Activated B cell treated with CpG ODN at 0.5 μM for 24 hours (primary cell): ENCODE results near the gene TADA3. TPM values are rescaled to one million over a fixed set of nuclear protein-coding genes. Genes with fewer than 3 reads are reported as not detected.
A peak's percentile ranks its signal among the peaks of the same experiment; 100 is the strongest.

Experiments used
- ATAC-seq: fragments of 200-7000 bp; cut with Tn5 transposase; one replicate; pipeline ENCODE4 v1.10.0; 2021; ENCODE audit warnings: low read depth, mild to moderate bottlenecking, moderate library complexity
- CTCF ChIA-PET: fragments of 350-600 bp; sonication (Branson Sonifier 250); formaldehyde crosslinking; loops from one replicate; lab custom pipeline; 2021; ENCODE audit warnings: antibody characterized with exemption; lab: Charles Lee
- POLR2A ChIA-PET: fragments of 350-600 bp; sonication (Branson Sonifier 250); formaldehyde crosslinking; loops from one replicate; lab custom pipeline; 2021; ENCODE audit warnings: antibody characterized with exemption; lab: Charles Lee
- DNase-seq: peaks from one replicate; pipeline ENCODE4 v3.0.0; 2022
- H3K27ac Mint-ChIP-seq: one replicate; pipeline ENCODE4 v1.8.0; 2020; ENCODE audit warnings: mixed read lengths
- H3K27me3 Mint-ChIP-seq: one replicate; pipeline ENCODE4 v1.8.0; 2021; ENCODE audit warnings: mixed read lengths
- H3K36me3 Mint-ChIP-seq: one replicate; pipeline ENCODE4 v1.8.0; 2021; ENCODE audit warnings: low read depth, mixed read lengths
- H3K4me1 Mint-ChIP-seq: one replicate; pipeline ENCODE4 v1.8.0; 2021; ENCODE audit warnings: mixed read lengths
- H3K4me3 Mint-ChIP-seq: one replicate; pipeline ENCODE4 v1.8.0; 2020; ENCODE audit warnings: mild to moderate bottlenecking, mixed read lengths
- H3K9me3 Mint-ChIP-seq: one replicate; pipeline ENCODE4 v1.8.0; 2020; ENCODE audit warnings: mixed read lengths
- CTCF ChIP-seq: fragments of 200-600 bp; IDR thresholded peaks from one replicate; pipeline ENCODE4 v1.8.0; 2022; ENCODE audit warnings: antibody characterized with exemption, mild to moderate bottlenecking
- intact Hi-C: fragments of 100-400 bp; cut with micrococcal nuclease; formaldehyde crosslinking; loops from one replicate; pipeline ENCODE4 v1.15.1; 2024
- total RNA-seq: library from RNA; stranded (reverse); gene quantifications from 2 replicates; pipeline ENCODE4 v1.2.3, GENCODE V29; 2022

Gene TADA3
- total RNA-seq, 1 donor from 2014 or later = 44.7 TPM

DNA sequence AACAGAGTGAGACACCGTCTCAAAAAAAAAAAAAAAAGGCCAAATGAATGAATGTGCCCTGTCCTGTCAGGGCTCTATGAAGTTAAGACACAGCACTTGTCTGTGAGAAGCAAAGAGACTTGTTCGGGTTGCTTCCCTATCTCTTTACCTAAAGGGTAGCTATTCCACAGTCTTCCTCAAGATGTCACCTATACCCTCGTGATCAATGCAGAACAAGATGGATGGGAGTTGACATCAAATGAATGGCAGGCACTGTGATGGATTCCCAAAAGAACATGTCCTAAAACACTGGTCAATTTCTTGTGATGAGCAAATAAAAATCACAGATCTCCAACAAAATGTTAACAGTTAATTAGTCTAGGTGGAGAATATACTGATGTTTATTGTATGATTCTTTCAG, 9.5 kb downstream of the TADA3 start:
- peaks cover 53% of the 10 kb centered on the region for H3K4me1 Mint-ChIP-seq
- peak; percentile 21 for ATAC-seq
- intact Hi-C loops = loop anchor here (1.0 kb wide), 1 partner anchor 244 kb away; the partner anchor contains the start of gene FANCD2
- ChIA-PET POLR2A (interaction anchor here (0.7 to 5.6 kb wide), 8 partner anchors 11 to 243 kb away, joined by 3 to 133 read pairs (median 5); partner anchors contain the start of genes ARPC4, CAMK1, FANCD2 and OGG1), CTCF (interaction anchor here (0.6 to 2.6 kb wide), 13 partner anchors 8 to 441 kb away, joined by 3 to 8 read pairs (median 4); partner anchors contain the start of genes ARPC4 and CRELD1)
- no peaks in the 10 kb centered on the region for H3K9me3 Mint-ChIP-seq
- TF ChIP-seq CTCF = no peak
- peak overlapping the region; percentile 83 for H3K27ac Mint-ChIP-seq
- no peaks in the 10 kb centered on the region for H3K27me3 Mint-ChIP-seq
- no peak overlapping the region for H3K4me3 Mint-ChIP-seq
- peaks cover 48% of the 10 kb centered on the region for H3K36me3 Mint-ChIP-seq
- no peak for DNase-seq

DNA sequence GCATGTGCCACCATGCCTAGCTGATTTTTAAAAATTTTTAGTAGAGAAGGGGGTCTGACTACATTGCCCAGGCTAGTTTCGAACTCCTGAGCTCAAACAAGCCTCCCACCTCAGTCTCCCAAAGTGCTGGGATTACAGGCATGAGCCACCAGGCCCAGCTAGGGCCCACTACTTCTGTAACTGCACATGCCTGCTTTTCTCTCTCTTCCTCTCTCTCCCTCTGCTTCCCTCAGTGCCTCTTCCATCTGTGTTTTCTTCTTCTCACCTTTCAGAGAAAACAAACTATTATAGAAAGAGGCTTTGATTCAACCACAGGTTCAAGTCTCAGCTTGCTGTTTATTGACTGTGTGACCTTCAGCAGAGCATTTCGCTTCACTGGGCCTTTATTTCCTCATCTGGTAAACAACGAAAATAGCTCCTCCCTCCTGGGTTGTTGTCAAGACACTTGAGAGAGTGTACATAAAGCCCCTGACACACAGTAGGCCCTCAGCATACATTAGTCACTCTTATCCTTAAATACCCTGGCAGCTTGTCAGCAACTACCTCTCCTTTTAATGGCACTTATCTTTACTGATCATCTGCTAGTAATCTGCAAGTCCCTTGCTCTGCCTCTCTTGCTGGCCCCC, 10.2 kb downstream of the TADA3 start:
- intact Hi-C loops = loop anchor here (1.0 to 2.0 kb wide), 2 partner anchors 15 to 244 kb away; partner anchors contain the start of gene FANCD2
- peak overlapping the region; percentile 83 for H3K27ac Mint-ChIP-seq
- ChIA-PET POLR2A (interaction anchor here (0.6 to 5.6 kb wide), 12 partner anchors 8 to 244 kb away, joined by 3 to 133 read pairs (median 4); partner anchors contain the start of genes ARPC4, BRPF1, CAMK1 and EMC3), CTCF (interaction anchor here (0.6 to 2.6 kb wide), 16 partner anchors 9 to 441 kb away, joined by 3 to 8 read pairs (median 4); partner anchors contain the start of genes ARPC4 and CRELD1)
- no peak overlapping the region for H3K4me3 Mint-ChIP-seq
- H3K36me3 Mint-ChIP-seq = peaks cover 42% of the 10 kb centered on the region
- TF ChIP-seq CTCF = no peak
- peaks cover 56% of the 10 kb centered on the region for H3K4me1 Mint-ChIP-seq
- no peak for ATAC-seq
- DNase-seq = no peak
- H3K27me3 Mint-ChIP-seq = no peaks in the 10 kb centered on the region
- no peaks in the 10 kb centered on the region for H3K9me3 Mint-ChIP-seq

DNA sequence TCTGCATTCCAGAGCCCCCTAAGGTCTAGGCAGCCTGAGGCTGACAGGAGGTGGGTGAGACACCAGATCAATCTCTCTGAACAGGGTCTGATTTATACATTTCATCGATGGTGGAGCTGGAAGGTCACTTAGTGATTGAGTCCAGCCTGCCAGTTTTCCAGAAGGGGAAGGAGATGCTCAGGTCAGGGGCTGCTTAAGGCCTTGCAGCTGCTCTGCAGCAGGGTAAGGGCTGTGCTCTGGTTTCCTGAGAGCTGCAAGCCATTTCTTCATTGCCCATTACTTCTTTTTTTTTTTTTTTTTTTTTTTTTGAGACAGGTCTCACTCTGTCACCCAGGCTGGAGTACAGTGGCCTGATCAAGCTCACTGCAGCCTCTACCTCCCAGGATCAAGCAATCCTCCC, 10.7 kb downstream of the TADA3 start:
- ATAC-seq = no peak
- Mint-ChIP-seq H3K27ac (peak overlapping the region; percentile 83), H3K4me3 (no peak overlapping the region), H3K27me3 (no peaks in the 10 kb centered on the region), H3K4me1 (peaks cover 56% of the 10 kb centered on the region), H3K9me3 (no peaks in the 10 kb centered on the region), H3K36me3 (peaks cover 36% of the 10 kb centered on the region)
- intact Hi-C loops = loop anchor here (2.0 kb wide), 1 partner anchor 15 kb away; no protein-coding TSS in a partner anchor
- no peak for TF ChIP-seq CTCF
- CTCF ChIA-PET = interaction anchor here (0.6 to 2.6 kb wide), 13 partner anchors 9 to 206 kb away, joined by 3 to 8 read pairs (median 4); partner anchors contain the start of genes ARPC4 and CRELD1
- DNase-seq = no peak
- POLR2A ChIA-PET = interaction anchor here (0.6 to 5.6 kb wide), 11 partner anchors 8 to 205 kb away, joined by 3 to 133 read pairs (median 4); partner anchors contain the start of genes ARPC4, BRPF1, CAMK1 and EMC3

DNA sequence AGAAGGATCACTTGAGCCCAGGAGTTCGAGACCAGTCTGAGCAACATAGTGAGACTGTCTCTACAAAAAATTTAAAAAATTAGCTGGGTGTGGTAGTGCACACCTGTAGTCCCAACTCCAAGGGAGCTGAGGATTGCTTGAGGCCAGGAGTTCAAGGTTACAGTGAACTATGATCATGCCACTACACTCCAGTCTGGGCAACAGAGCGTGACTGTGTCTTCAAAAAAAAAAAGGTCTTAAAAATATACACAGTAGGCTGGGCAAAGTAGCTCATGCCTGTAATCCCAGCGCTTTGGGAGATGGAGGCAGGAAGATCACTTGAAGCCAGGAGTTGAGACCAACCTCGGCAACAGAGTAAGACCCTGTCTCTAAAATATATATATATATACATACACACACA, 11.4 kb downstream of the TADA3 start:
- ATAC-seq (no peak), DNase-seq (no peak)
- Mint-ChIP-seq H3K4me1 (peaks cover 58% of the 10 kb centered on the region), H3K9me3 (no peaks in the 10 kb centered on the region), H3K27me3 (no peaks in the 10 kb centered on the region), H3K27ac (peak overlapping the region; percentile 88), H3K36me3 (peaks cover 30% of the 10 kb centered on the region), H3K4me3 (peak overlapping the region; percentile 32)
- ChIA-PET CTCF (interaction anchor here (1.5 to 2.6 kb wide), 4 partner anchors 9 to 27 kb away, joined by 3 to 8 read pairs (median 4); partner anchors contain the start of gene ARPC4), POLR2A (interaction anchor here (1.0 to 5.6 kb wide), 7 partner anchors 9 to 152 kb away, joined by 3 to 133 read pairs (median 6); partner anchors contain the start of genes ARPC4, CAMK1, CRELD1 and OGG1)
- intact Hi-C loops = loop anchor here (1.0 to 2.0 kb wide), 2 partner anchors 11 to 14 kb away; partner anchors contain the start of gene TADA3
- TF ChIP-seq CTCF = no peak
